HEK293T (cell line): ENCODE results near the gene FXN.

Source experiments
- BHLHE40 ChIP-seq: fragments of 450-650 bp; IDR thresholded peaks from 2 replicates; pipeline ENCODE4 v1.6.1; 2016; ENCODE audit warnings: mild to moderate bottlenecking, moderate library complexity, borderline replicate concordance
- FOXA1 ChIP-seq: fragments of 450-650 bp; IDR thresholded peaks from 2 replicates; pipeline ENCODE4 v1.6.1; 2016; ENCODE audit warnings: mild to moderate bottlenecking
- FOXM1 ChIP-seq: fragments of 450-650 bp; IDR thresholded peaks from 2 replicates; pipeline ENCODE4 v1.6.1; 2017; ENCODE audit warnings: mild to moderate bottlenecking, borderline replicate concordance
- L3MBTL2 ChIP-seq: fragments of 450-650 bp; conservative IDR thresholded peaks from 2 replicates; pipeline ENCODE4 v1.6.1; 2016; ENCODE audit warnings: mild to moderate bottlenecking
- PKNOX1 ChIP-seq: fragments of 450-650 bp; IDR thresholded peaks from 2 replicates; pipeline ENCODE4 v1.6.1; 2016
- SUZ12 ChIP-seq: fragments of 450-650 bp; IDR thresholded peaks from 2 replicates; pipeline ENCODE4 v1.6.1; 2016; ENCODE audit warnings: mild to moderate bottlenecking

GRCh38 chr9:69090140-69090750 lies 54.7 kb downstream of the FXN start:
- TF ChIP-seq BHLHE40: no peak
- TF ChIP-seq SUZ12: no peak
- no peak for TF ChIP-seq FOXM1
- TF ChIP-seq PKNOX1: no peak
- TF ChIP-seq L3MBTL2: no peak
- no peak for TF ChIP-seq FOXA1
